ENCODE measurements around the gene ROBO2.

GRCh38 chr3:77052051-77052501, 12.2 kb downstream of the ROBO2 start:
- no peak for TF ChIP-seq POLR2A (IDR thresholded peaks at IDR 0.05)
- no peak for TF ChIP-seq EP300 (IDR thresholded peaks at IDR 0.05)
